Measurements from ENCODE around the gene NT5DC2. TPM values are rescaled to one million over a fixed set of nuclear protein-coding genes. Genes with fewer than 3 reads are reported as not detected.

Gene NT5DC2
- total RNA-seq, 1 donor from 2014 or later = 9.9 TPM

GRCh38 chr3:52481819-52482521, 51.7 kb downstream of the NT5DC2 start:
- Mint-ChIP-seq H3K36me3 (ENCODE audit: low read depth) (peaks cover 83% of the 10 kb centered on the region), H3K4me3 (no peak overlapping the region), H3K27me3 (no peaks in the 10 kb centered on the region), H3K9me3 (no peaks in the 10 kb centered on the region), H3K4me1 (no peaks in the 10 kb centered on the region), H3K27ac (no peak overlapping the region)
- intact Hi-C loops (cut with micrococcal nuclease) = no loop called here
- ATAC-seq (ENCODE audit: low read depth) (no peak), DNase-seq (no peak)
- ChIA-PET CTCF (no interaction called here), POLR2A (no interaction called here)
- no peak for TF ChIP-seq CTCF (IDR thresholded peaks at IDR 0.05)

GRCh38 chr3:52480768-52481715, 52.6 kb downstream of the NT5DC2 start:
- CTCF ChIA-PET = no interaction called here
- Mint-ChIP-seq H3K4me1 (no peaks in the 10 kb centered on the region), H3K9me3 (no peaks in the 10 kb centered on the region), H3K36me3 (ENCODE audit: low read depth) (peaks cover 84% of the 10 kb centered on the region), H3K4me3 (no peak overlapping the region), H3K27ac (no peak overlapping the region), H3K27me3 (no peaks in the 10 kb centered on the region)
- DNase-seq (no peak), ATAC-seq (ENCODE audit: low read depth) (no peak)
- TF ChIP-seq CTCF (IDR thresholded peaks at IDR 0.05) = no peak
- intact Hi-C loops (cut with micrococcal nuclease) = no loop called here
- POLR2A ChIA-PET = no interaction called here

- intact Hi-C loops (cut with micrococcal nuclease) = no loop called here
- ChIA-PET CTCF (no interaction called here), POLR2A (no interaction called here)
- DNase-seq = no peak
- no peak for ATAC-seq (ENCODE audit: low read depth)
- no peaks in the 10 kb centered on the region for H3K27me3 Mint-ChIP-seq
- peaks cover 84% of the 10 kb centered on the region for H3K36me3 Mint-ChIP-seq (ENCODE audit: low read depth)
- no peak for TF ChIP-seq CTCF (IDR thresholded peaks at IDR 0.05)
- H3K4me3 Mint-ChIP-seq = no peak overlapping the region
- H3K9me3 Mint-ChIP-seq = no peaks in the 10 kb centered on the region
- no peak overlapping the region for H3K27ac Mint-ChIP-seq
- H3K4me1 Mint-ChIP-seq = no peaks in the 10 kb centered on the region
Observed at GRCh38 chr3:52479877-52480575, 53.6 kb downstream of the NT5DC2 start.

- TF ChIP-seq CTCF (IDR thresholded peaks at IDR 0.05) = no peak
- Mint-ChIP-seq H3K27me3 (no peaks in the 10 kb centered on the region), H3K9me3 (no peaks in the 10 kb centered on the region), H3K36me3 (ENCODE audit: low read depth) (peaks cover 87% of the 10 kb centered on the region), H3K4me1 (no peaks in the 10 kb centered on the region), H3K4me3 (no peak overlapping the region), H3K27ac (no peak overlapping the region)
- ChIA-PET POLR2A (no interaction called here), CTCF (no interaction called here)
- ATAC-seq (ENCODE audit: low read depth) (no peak), DNase-seq (no peak)
- intact Hi-C loops (cut with micrococcal nuclease) = no loop called here
Observed at GRCh38 chr3:52479037-52479876, 54.4 kb downstream of the NT5DC2 start.

Data from activated B cell treated with CpG ODN at 0.5 μM for 24 hours (primary cell).